Measurements from ENCODE around the gene NAT8. TPM values are rescaled to one million over a fixed set of nuclear protein-coding genes. Genes with fewer than 3 reads are reported as not detected.
"Not testable (repeated sequence)": the region's sequence is repeated elsewhere in the genome, so short reads cannot be mapped to it uniquely, and the experiment has no call there.

NAT8 gene
- polyA plus RNA-seq, 1 of the 3 experiments (the other 2 are of a cell fraction) = not detected

DNA sequence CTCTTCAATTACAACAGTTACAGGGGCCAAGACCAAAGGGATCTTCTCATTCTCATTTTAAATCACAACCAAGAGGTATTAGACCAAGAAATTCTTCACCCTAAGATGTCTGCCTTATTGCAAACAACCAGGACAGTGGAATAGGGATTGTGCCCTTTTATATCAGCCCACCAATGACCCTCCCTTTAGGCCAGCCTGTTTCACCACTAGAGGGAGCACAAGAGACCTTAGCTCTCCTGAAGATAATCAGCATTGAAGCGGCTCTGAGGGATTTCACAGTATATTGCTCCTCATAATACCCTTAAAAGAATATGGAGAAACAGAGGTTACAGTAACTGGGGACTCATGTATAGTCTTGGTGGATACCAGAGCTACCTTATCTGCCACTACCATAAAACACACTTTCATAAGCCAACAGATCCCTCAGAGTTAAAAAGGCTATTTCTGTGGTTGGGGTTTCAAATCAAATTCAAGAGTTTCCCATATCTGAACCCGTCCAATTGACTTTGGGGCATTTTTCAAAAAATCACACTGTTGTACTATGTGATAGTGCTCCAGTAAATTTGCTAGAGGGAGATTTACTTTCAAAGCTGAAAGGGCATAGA lies 11.5 kb downstream of the NAT8 start:
- H3K9ac ChIP-seq; H3K4me1 ChIP-seq (ENCODE audit: control insufficient read depth in 1 of 2, insufficient read depth in 2 of 2, low read depth in 1 of 2, low read length in 1 of 2); H4K20me1 ChIP-seq (ENCODE audit: insufficient read depth); H3K9me2 ChIP-seq; H3K4me3 ChIP-seq (ENCODE audit: low read depth in 2 of 2, low read length in 1 of 2); H3K36me3 ChIP-seq (replicated peaks in 1 of 2; ENCODE audit: control insufficient read depth in 1 of 2, insufficient read depth in 2 of 2, low read length in 1 of 2); H2AFZ ChIP-seq (ENCODE audit: low read depth); H3K27me3 ChIP-seq (ENCODE audit: insufficient read depth); H3K79me2 ChIP-seq (ENCODE audit: insufficient read depth); H3K27ac ChIP-seq (ENCODE audit: low read depth in 2 of 2, low read length in 1 of 2); POLR2A ChIA-PET; H3K9me3 ChIP-seq; DNase-seq; H3F3A ChIP-seq (replicated peaks; ENCODE audit: insufficient read depth); H3K4me2 ChIP-seq: not testable (repeated sequence)
- peak; percentile 46 for TF ChIP-seq CTCF (IDR thresholded peaks at IDR 0.05)
- peak; percentile 13; the same call in 1 of the 2 replicates for TF ChIP-seq RAD21 (IDR thresholded peaks at IDR 0.05; ENCODE audit: low read length)
- CTCF ChIA-PET = interaction anchor here (1.3 kb wide), 1 partner anchor 25 kb away, joined by 3 read pairs; no protein-coding TSS in a partner anchor
- 21% methylated on average over 2 of the region's 2 CpGs for WGBS (ENCODE audit: low lambda C conversion rate)

GRCh38 chr2:73628493-73628892 lies 13.7 kb downstream of the NAT8 start:
- H3K27ac ChIP-seq (ENCODE audit: low read depth in 2 of 2, low read length in 1 of 2); H3K9me3 ChIP-seq; H3K4me2 ChIP-seq; CTCF ChIA-PET; H3K9ac ChIP-seq; H2AFZ ChIP-seq (ENCODE audit: low read depth); H3K4me1 ChIP-seq (ENCODE audit: control insufficient read depth in 1 of 2, insufficient read depth in 2 of 2, low read depth in 1 of 2, low read length in 1 of 2); H3K36me3 ChIP-seq (replicated peaks in 1 of 2; ENCODE audit: control insufficient read depth in 1 of 2, insufficient read depth in 2 of 2, low read length in 1 of 2); H3K4me3 ChIP-seq (ENCODE audit: low read depth in 2 of 2, low read length in 1 of 2); H3K79me2 ChIP-seq (ENCODE audit: insufficient read depth); H4K20me1 ChIP-seq (ENCODE audit: insufficient read depth); POLR2A ChIA-PET; H3F3A ChIP-seq (replicated peaks; ENCODE audit: insufficient read depth); H3K9me2 ChIP-seq; H3K27me3 ChIP-seq (ENCODE audit: insufficient read depth); DNase-seq: not testable (repeated sequence)
- 48% methylated on average over 2 of the region's 2 CpGs for WGBS (ENCODE audit: low lambda C conversion rate)

DNA sequence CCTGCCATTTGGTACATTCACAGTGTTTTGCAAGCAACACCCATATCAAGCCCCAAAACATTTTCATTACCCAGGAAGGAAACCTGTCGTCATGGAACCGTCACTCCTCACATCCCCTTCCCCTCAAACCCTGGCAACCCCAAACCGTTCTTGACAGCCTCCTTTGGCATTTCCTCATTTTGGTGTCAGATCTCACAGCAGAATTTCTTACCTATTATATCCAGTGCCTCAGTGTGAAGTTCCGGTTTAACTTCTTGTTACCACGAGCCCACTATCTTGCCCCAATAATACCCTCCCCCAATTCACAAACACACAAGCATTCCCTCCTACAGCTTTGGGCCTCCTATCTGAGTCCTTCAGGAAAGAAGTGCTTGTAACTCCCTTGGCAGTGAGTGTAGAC lies 16.0 kb downstream of the NAT8 start:
- H3K27ac ChIP-seq (ENCODE audit: low read depth in 2 of 2, low read length in 1 of 2); H3K9ac ChIP-seq; H4K20me1 ChIP-seq (ENCODE audit: insufficient read depth); H3K9me2 ChIP-seq; H3K79me2 ChIP-seq (ENCODE audit: insufficient read depth); DNase-seq; H3K36me3 ChIP-seq (replicated peaks in 1 of 2; ENCODE audit: control insufficient read depth in 1 of 2, insufficient read depth in 2 of 2, low read length in 1 of 2); H3K27me3 ChIP-seq (ENCODE audit: insufficient read depth); H2AFZ ChIP-seq (ENCODE audit: low read depth); POLR2A ChIA-PET; CTCF ChIA-PET; H3F3A ChIP-seq (replicated peaks; ENCODE audit: insufficient read depth); H3K4me2 ChIP-seq; H3K9me3 ChIP-seq; H3K4me1 ChIP-seq (ENCODE audit: control insufficient read depth in 1 of 2, insufficient read depth in 2 of 2, low read depth in 1 of 2, low read length in 1 of 2); H3K4me3 ChIP-seq (ENCODE audit: low read depth in 2 of 2, low read length in 1 of 2): not testable (repeated sequence)
- 64% methylated on average over 5 of the region's 5 CpGs for WGBS (ENCODE audit: low lambda C conversion rate)

- POLR2A ChIA-PET; DNase-seq; H3K4me3 ChIP-seq (ENCODE audit: low read depth in 2 of 2, low read length in 1 of 2); H3K9me3 ChIP-seq; H3K36me3 ChIP-seq (replicated peaks in 1 of 2; ENCODE audit: control insufficient read depth in 1 of 2, insufficient read depth in 2 of 2, low read length in 1 of 2); H3K27ac ChIP-seq (ENCODE audit: low read depth in 2 of 2, low read length in 1 of 2); H3K9me2 ChIP-seq; H3K9ac ChIP-seq; CTCF ChIA-PET; H3K4me1 ChIP-seq (ENCODE audit: control insufficient read depth in 1 of 2, insufficient read depth in 2 of 2, low read depth in 1 of 2, low read length in 1 of 2); H3K27me3 ChIP-seq (ENCODE audit: insufficient read depth); H3K4me2 ChIP-seq; H2AFZ ChIP-seq (ENCODE audit: low read depth); H4K20me1 ChIP-seq (ENCODE audit: insufficient read depth); H3F3A ChIP-seq (replicated peaks; ENCODE audit: insufficient read depth); H3K79me2 ChIP-seq (ENCODE audit: insufficient read depth): not testable (repeated sequence)
- 87% methylated on average over 4 of the region's 9 CpGs for WGBS (ENCODE audit: low lambda C conversion rate)
Observed at GRCh38 chr2:73624625-73625024, 17.6 kb downstream of the NAT8 start.

GRCh38 chr2:73624036-73624435 lies 18.2 kb downstream of the NAT8 start:
- H3K4me1 ChIP-seq (ENCODE audit: control insufficient read depth in 1 of 2, insufficient read depth in 2 of 2, low read depth in 1 of 2, low read length in 1 of 2); H3K9me2 ChIP-seq; H3K79me2 ChIP-seq (ENCODE audit: insufficient read depth); H3K9me3 ChIP-seq; H3K9ac ChIP-seq; H3K27me3 ChIP-seq (ENCODE audit: insufficient read depth); DNase-seq; H3K36me3 ChIP-seq (replicated peaks in 1 of 2; ENCODE audit: control insufficient read depth in 1 of 2, insufficient read depth in 2 of 2, low read length in 1 of 2); H2AFZ ChIP-seq (ENCODE audit: low read depth); H3F3A ChIP-seq (replicated peaks; ENCODE audit: insufficient read depth); H3K4me3 ChIP-seq (ENCODE audit: low read depth in 2 of 2, low read length in 1 of 2); POLR2A ChIA-PET; CTCF ChIA-PET; H4K20me1 ChIP-seq (ENCODE audit: insufficient read depth); H3K4me2 ChIP-seq; H3K27ac ChIP-seq (ENCODE audit: low read depth in 2 of 2, low read length in 1 of 2): not testable (repeated sequence)
